A673 (cell line): ENCODE results near the gene ATP4A.

Experiments
- CTCF ChIP-seq: fragments of 300-800, 200-600 bp; sonication (generic); conservative IDR thresholded peaks from 2 replicates; pipeline ENCODE4 v1.5.1; 2017; ENCODE audit warnings: low read depth, mild to moderate bottlenecking, antibody characterized with exemption, low read length, moderate library complexity, mixed read lengths
- EZH2 ChIP-seq: fragments of 200-600 bp; sonication (generic); IDR thresholded peaks from 2 replicates; pipeline ENCODE4 v1.6.1; 2017; ENCODE audit warnings: borderline replicate concordance, low read depth, mild to moderate bottlenecking, mixed read lengths, antibody characterized with exemption, low read length; ENCODE audit not compliant: poor library complexity, severe bottlenecking

GRCh38 chr19:35592226-35592625, 28.8 kb upstream of the ATP4A start:
- peak; percentile 61 for TF ChIP-seq CTCF
- TF ChIP-seq EZH2, result no peak
